ENCODE measurements around the gene CILP2.

Gene CILP2

DNA sequence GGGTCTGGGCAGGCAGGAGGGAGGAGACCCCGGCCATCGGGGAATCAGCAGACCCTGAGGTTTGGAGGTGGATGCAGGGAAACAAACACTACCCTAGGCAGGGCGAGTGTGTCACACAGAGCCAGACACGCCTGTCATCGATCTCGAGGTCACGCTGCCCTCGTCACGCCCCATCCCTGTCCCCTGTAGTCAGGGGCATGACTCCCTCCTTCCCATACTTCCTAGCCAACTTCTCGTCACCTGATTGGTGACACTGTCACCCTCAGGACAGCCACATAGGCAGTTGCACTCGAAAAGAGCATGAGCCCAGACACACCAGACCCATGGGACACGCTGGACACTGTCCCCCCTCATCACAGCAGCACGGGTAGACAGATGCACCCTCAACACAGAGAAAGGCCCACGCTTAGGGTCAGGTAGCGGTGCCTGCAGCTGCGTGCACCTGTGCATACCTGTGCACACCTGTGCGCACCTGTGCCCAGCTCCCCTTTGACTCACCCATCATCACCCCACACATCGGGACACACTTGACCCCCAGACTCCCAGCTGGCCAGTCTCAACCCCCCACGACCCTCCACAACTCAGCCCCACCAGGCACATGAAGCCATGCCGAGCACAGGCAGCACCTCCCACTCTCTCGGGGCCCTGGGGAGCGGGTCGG is 11.9 kb downstream of the CILP2 start:
- Histone ChIP-seq H2AFZ (ENCODE audit: low read depth, low read length) (no peak overlapping the region), H3K36me3 (ENCODE audit: insufficient read depth, low read length) (no peaks in the 10 kb centered on the region), H3K27me3 (ENCODE audit: insufficient read depth, low read length, poor library complexity) (no peaks in the 10 kb centered on the region), H3K4me2 (ENCODE audit: insufficient read depth, low read length) (no peak overlapping the region), H4K20me1 (ENCODE audit: insufficient read depth, low read length) (no peaks in the 10 kb centered on the region), H3K79me2 (ENCODE audit: insufficient read depth, low read length) (no peaks in the 10 kb centered on the region), H3K9ac (ENCODE audit: low read depth, low read length) (no peak overlapping the region), H3K27ac (ENCODE audit: low read length) (no peak overlapping the region), H3K9me3 (ENCODE audit: insufficient read depth, low read length, severe bottlenecking) (no peaks in the 10 kb centered on the region), H3K4me3 (ENCODE audit: low read depth in 1 of 2, low read length in 2 of 2) (no peak overlapping the region), H3K4me1 (ENCODE audit: insufficient read depth, low read length) (no peaks in the 10 kb centered on the region)
- DNase-seq, result no peak
- no peak for ATAC-seq (ENCODE audit: insufficient read depth, low read depth)
- TF ChIP-seq EZH2 (IDR thresholded peaks at IDR 0.05; ENCODE audit: borderline replicate concordance, low read depth, low read length, severe bottlenecking), result no peak
- TF ChIP-seq, protein P1, sequence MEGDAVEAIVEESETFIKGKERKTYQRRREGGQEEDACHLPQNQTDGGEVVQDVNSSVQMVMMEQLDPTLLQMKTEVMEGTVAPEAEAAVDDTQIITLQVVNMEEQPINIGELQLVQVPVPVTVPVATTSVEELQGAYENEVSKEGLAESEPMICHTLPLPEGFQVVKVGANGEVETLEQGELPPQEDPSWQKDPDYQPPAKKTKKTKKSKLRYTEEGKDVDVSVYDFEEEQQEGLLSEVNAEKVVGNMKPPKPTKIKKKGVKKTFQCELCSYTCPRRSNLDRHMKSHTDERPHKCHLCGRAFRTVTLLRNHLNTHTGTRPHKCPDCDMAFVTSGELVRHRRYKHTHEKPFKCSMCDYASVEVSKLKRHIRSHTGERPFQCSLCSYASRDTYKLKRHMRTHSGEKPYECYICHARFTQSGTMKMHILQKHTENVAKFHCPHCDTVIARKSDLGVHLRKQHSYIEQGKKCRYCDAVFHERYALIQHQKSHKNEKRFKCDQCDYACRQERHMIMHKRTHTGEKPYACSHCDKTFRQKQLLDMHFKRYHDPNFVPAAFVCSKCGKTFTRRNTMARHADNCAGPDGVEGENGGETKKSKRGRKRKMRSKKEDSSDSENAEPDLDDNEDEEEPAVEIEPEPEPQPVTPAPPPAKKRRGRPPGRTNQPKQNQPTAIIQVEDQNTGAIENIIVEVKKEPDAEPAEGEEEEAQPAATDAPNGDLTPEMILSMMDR (IDR thresholded peaks at IDR 0.05; ENCODE audit: borderline replicate concordance, extremely low read depth, low read length, poor library complexity, severe bottlenecking), result no peak

GRCh38 chr19:19550485-19550929 is 12.4 kb downstream of the CILP2 start:
- DNase-seq (no peak), ATAC-seq (ENCODE audit: insufficient read depth, low read depth) (no peak)
- Histone ChIP-seq H3K27me3 (ENCODE audit: insufficient read depth, low read length, poor library complexity) (no peaks in the 10 kb centered on the region), H3K79me2 (ENCODE audit: insufficient read depth, low read length) (no peaks in the 10 kb centered on the region), H3K27ac (ENCODE audit: low read length) (no peak overlapping the region), H3K4me1 (ENCODE audit: insufficient read depth, low read length) (no peaks in the 10 kb centered on the region), H3K4me2 (ENCODE audit: insufficient read depth, low read length) (no peak overlapping the region), H4K20me1 (ENCODE audit: insufficient read depth, low read length) (no peaks in the 10 kb centered on the region), H3K9me3 (ENCODE audit: insufficient read depth, low read length, severe bottlenecking) (no peaks in the 10 kb centered on the region), H3K36me3 (ENCODE audit: insufficient read depth, low read length) (no peaks in the 10 kb centered on the region), H3K4me3 (ENCODE audit: low read depth in 1 of 2, low read length in 2 of 2) (no peak overlapping the region), H2AFZ (ENCODE audit: low read depth, low read length) (no peak overlapping the region), H3K9ac (ENCODE audit: low read depth, low read length) (no peak overlapping the region)
- TF ChIP-seq, protein P1 (IDR thresholded peaks at IDR 0.05; ENCODE audit: borderline replicate concordance, extremely low read depth, low read length, poor library complexity, severe bottlenecking), result no peak
- TF ChIP-seq EZH2 (IDR thresholded peaks at IDR 0.05; ENCODE audit: borderline replicate concordance, low read depth, low read length, severe bottlenecking), result no peak

DNA sequence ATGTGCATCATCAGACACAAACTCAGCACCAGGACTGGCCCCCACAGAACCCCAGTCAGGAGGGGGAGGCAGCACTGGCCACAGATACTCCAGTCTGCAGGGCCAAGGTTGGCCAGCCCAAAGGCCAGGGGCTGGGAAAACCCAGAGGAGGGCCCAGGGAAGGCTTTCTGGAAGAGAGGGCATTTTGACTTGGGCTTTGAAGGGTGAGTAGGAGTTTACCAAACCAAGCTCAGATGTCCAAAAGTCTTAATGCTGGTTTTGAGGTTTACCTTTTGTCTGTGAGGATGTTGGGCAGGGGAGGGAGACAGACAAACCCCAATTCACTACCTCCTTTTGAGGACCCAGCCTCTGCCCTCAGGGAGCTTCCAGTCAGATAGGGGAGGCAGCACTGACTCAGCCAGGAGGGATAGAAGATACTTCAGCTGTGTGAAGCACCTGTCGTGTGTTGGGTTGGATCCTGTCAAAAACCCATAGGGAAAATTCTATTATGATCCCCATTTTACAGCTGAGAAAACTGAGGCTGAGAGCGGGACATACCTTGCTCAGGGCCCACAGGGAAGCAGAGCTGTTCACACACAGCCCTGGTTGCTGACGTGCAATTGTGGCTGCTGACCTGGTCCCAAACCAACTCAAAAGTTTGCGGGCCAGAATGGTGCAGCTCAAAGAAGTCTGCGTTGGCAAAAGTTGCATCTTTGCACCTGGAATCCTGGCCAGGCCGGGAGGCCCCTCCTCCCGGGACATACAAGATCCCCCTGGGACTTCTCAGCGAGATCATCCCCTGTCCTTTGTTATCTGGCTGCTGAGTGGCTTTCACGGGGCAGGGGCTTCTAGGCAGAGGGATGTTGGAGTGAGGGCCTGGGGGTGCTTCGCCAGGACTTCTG is 13.1 kb downstream of the CILP2 start:
- H3K4me3 ChIP-seq (ENCODE audit: low read depth in 1 of 2, low read length in 2 of 2), result no peak overlapping the region
- H3K27me3 ChIP-seq (ENCODE audit: insufficient read depth, low read length, poor library complexity), result no peaks in the 10 kb centered on the region
- DNase-seq, result no peak
- H3K4me1 ChIP-seq (ENCODE audit: insufficient read depth, low read length), result no peaks in the 10 kb centered on the region
- no peak overlapping the region for H2AFZ ChIP-seq (ENCODE audit: low read depth, low read length)
- no peak for ATAC-seq (ENCODE audit: insufficient read depth, low read depth)
- no peak overlapping the region for H3K4me2 ChIP-seq (ENCODE audit: insufficient read depth, low read length)
- TF ChIP-seq EZH2 (IDR thresholded peaks at IDR 0.05; ENCODE audit: borderline replicate concordance, low read depth, low read length, severe bottlenecking), result no peak
- TF ChIP-seq, protein P1 (IDR thresholded peaks at IDR 0.05; ENCODE audit: borderline replicate concordance, extremely low read depth, low read length, poor library complexity, severe bottlenecking), result no peak
- no peak overlapping the region for H3K27ac ChIP-seq (ENCODE audit: low read length)
- H3K36me3 ChIP-seq (ENCODE audit: insufficient read depth, low read length), result no peaks in the 10 kb centered on the region
- H4K20me1 ChIP-seq (ENCODE audit: insufficient read depth, low read length), result no peaks in the 10 kb centered on the region
- H3K79me2 ChIP-seq (ENCODE audit: insufficient read depth, low read length), result no peaks in the 10 kb centered on the region
- H3K9me3 ChIP-seq (ENCODE audit: insufficient read depth, low read length, severe bottlenecking), result no peaks in the 10 kb centered on the region
- no peak overlapping the region for H3K9ac ChIP-seq (ENCODE audit: low read depth, low read length)

All from DND-41 (cell line).